A673 (cell line): ENCODE results near the gene PRDM16. TPM values are rescaled to one million over a fixed set of nuclear protein-coding genes. Genes with fewer than 3 reads are reported as not detected.

ENCODE experiments used
- BruUV-seq: library from RNA; stranded (reverse); fragments of 400-500 nt; replicated peaks from 2 replicates; lab custom pipeline; 2021; lab: Mats Ljungman, UMichigan
- CTCF ChIA-PET: fragments of 300-600 bp; sonication (Branson Sonifier 250); formaldehyde crosslinking; loops from one replicate; lab custom pipeline; 2022; ENCODE audit warnings: antibody characterized with exemption; lab: Charles Lee
- POLR2A ChIA-PET: fragments of 300-600 bp; sonication (Branson Sonifier 250); formaldehyde crosslinking; loops from one replicate; lab custom pipeline; 2022; ENCODE audit warnings: antibody characterized with exemption; ENCODE audit not compliant: low non-redundant PET; lab: Charles Lee
- DNase-seq: peaks from one replicate; pipeline ENCODE4 v3.0.0-alpha.2; 2015; ENCODE audit warnings: low spot score
- H3K27ac ChIP-seq: fragments of 200-600 bp; sonication (generic); 2 replicates; pipeline ENCODE4 v1.5.1; 2016; ENCODE audit warnings: mixed run types, low read depth, mild to moderate bottlenecking, mixed read lengths, antibody characterized with exemption, low read length; ENCODE audit not compliant: poor library complexity, severe bottlenecking
- H3K27me3 ChIP-seq: fragments of 200-600 bp; sonication (generic); replicated peaks from 2 replicates; pipeline ENCODE4 v1.6.1; 2017; ENCODE audit warnings: mixed run types, low read depth, mild to moderate bottlenecking, mixed read lengths, antibody characterized with exemption, low read length; ENCODE audit not compliant: insufficient read depth, poor library complexity
- H3K36me3 ChIP-seq: fragments of 200-600 bp; sonication (generic); 2 replicates; pipeline ENCODE4 v1.6.1; 2016; ENCODE audit warnings: mixed run types, mild to moderate bottlenecking, mixed read lengths, antibody characterized with exemption, low read length; ENCODE audit not compliant: insufficient read depth, poor library complexity, severe bottlenecking
- H3K4me1 ChIP-seq: fragments of 200-600 bp; sonication (generic); 2 replicates; pipeline ENCODE4 v1.6.1; 2017; ENCODE audit warnings: mixed run types, mild to moderate bottlenecking, mixed read lengths, antibody characterized with exemption, low read length; ENCODE audit not compliant: insufficient read depth, poor library complexity, severe bottlenecking
- H3K4me3 ChIP-seq: fragments of 200-600 bp; sonication (generic); 2 replicates; pipeline ENCODE4 v1.5.1; 2016; ENCODE audit warnings: low read depth, mixed run types, mild to moderate bottlenecking, mixed read lengths, low read length; ENCODE audit not compliant: poor library complexity, severe bottlenecking
- H3K9me3 ChIP-seq: fragments of 200-600 bp; sonication (generic); 2 replicates; pipeline ENCODE4 v1.6.1; 2016; ENCODE audit warnings: mixed run types, low read depth, mild to moderate bottlenecking, mixed read lengths, antibody characterized with exemption, low read length; ENCODE audit not compliant: poor library complexity, severe bottlenecking
- CTCF ChIP-seq: fragments of 300-800, 200-600 bp; sonication (generic); conservative IDR thresholded peaks from 2 replicates; pipeline ENCODE4 v1.5.1; 2017; ENCODE audit warnings: low read depth, mild to moderate bottlenecking, antibody characterized with exemption, low read length, moderate library complexity, mixed read lengths
- EZH2 ChIP-seq: fragments of 200-600 bp; sonication (generic); IDR thresholded peaks from 2 replicates; pipeline ENCODE4 v1.6.1; 2017; ENCODE audit warnings: borderline replicate concordance, low read depth, mild to moderate bottlenecking, mixed read lengths, antibody characterized with exemption, low read length; ENCODE audit not compliant: poor library complexity, severe bottlenecking
- intact Hi-C: fragments of 100-400 bp; cut with micrococcal nuclease; formaldehyde crosslinking; loops from one replicate; pipeline ENCODE4 v1.10.0; 2022; ENCODE audit not compliant: unreplicated experiment
- total RNA-seq: library from RNA; stranded (reverse); gene quantifications from 2 replicates; pipeline ENCODE4 v1.2.3, GENCODE V29; 2021

Gene PRDM16
- total RNA-seq, 1 experiment from 2014 or later: 0.49 TPM

GRCh38 chr1:3126756-3127678 is 58.0 kb downstream of the PRDM16 start:
- H3K4me1 ChIP-seq: no peaks in the 10 kb centered on the region
- H3K4me3 ChIP-seq: no peak overlapping the region
- no peaks in the 10 kb centered on the region for H3K9me3 ChIP-seq
- DNase-seq: no peak
- ChIA-PET CTCF (no interaction called here), POLR2A (no interaction called here)
- H3K27ac ChIP-seq: no peak overlapping the region
- H3K36me3 ChIP-seq: no peaks in the 10 kb centered on the region
- BruUV-seq: no TSS peak
- intact Hi-C loops: no loop called here
- H3K27me3 ChIP-seq: peaks cover 17% of the 10 kb centered on the region
- TF ChIP-seq EZH2 (no peak), CTCF (no peak)

DNA sequence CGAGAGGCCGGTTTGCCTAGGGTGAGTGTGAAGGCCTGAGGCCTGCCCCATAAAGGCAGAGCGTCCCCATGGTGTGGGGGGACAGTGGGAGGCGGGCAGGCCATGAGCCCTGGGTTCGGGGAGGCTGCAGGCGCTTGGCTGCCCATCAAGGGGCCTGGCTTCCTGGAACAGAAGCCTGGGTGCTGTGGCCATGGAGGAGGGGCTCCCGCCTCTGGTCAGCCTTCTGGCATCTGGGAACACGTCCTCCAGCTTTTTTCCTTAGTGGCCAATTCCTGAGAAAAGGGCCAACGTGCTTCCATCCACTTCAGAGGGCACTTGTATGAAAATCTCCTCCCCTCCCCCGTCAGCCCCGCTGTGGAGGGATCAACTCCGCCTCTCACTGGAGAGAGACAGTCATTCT is 58.7 kb downstream of the PRDM16 start:
- ChIA-PET CTCF (no interaction called here), POLR2A (no interaction called here)
- Histone ChIP-seq H3K4me3 (no peak overlapping the region), H3K36me3 (no peaks in the 10 kb centered on the region), H3K27ac (no peak overlapping the region), H3K27me3 (peaks cover 17% of the 10 kb centered on the region), H3K4me1 (no peaks in the 10 kb centered on the region), H3K9me3 (no peaks in the 10 kb centered on the region)
- no peak for TF ChIP-seq EZH2
- no peak for TF ChIP-seq CTCF
- intact Hi-C loops: no loop called here
- no TSS peak for BruUV-seq
- DNase-seq: no peak

DNA sequence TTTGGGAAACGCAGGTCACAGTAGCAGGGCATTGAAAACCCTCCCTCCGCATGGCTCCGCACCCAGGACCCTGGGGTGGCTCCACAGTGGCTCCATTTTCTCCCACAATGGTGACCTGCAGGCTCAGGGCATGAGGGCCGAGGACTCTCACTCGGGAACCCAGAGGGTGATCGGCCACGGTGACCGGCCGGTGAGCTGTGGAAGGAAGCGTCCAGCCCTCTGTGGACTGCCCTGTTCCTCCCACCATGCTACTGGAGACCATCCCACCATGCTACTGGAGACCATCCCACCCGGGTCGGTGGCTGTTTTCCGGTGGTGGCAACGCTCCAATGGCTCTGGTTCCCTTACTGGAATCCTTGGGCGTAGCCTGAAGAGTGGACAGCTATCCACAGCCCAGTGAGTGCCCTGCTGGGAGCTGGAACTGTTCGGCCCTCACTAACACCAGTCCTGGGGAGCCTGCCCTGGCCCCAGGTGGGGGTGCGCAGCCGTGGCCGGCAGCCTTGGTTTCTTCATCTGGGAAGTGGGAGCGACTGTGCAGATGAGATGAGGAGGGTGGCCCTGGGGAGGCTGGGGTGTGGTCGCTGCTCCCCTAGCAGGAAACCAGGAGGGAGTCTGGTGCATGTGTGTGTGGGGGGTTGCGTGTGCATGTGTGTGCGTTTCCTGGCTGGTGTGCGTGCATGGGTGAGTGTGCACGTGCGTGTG is 59.6 kb downstream of the PRDM16 start:
- intact Hi-C loops: no loop called here
- POLR2A ChIA-PET: no interaction called here

More for the DNA sequence above, 59.6 kb downstream of the PRDM16 start:
- no TSS peak for BruUV-seq
- DNase-seq: no peak
- Histone ChIP-seq H3K27me3 (peaks cover 18% of the 10 kb centered on the region), H3K36me3 (no peaks in the 10 kb centered on the region), H3K4me3 (no peak overlapping the region), H3K27ac (no peak overlapping the region), H3K9me3 (no peaks in the 10 kb centered on the region), H3K4me1 (no peaks in the 10 kb centered on the region)
- TF ChIP-seq EZH2 (no peak), CTCF (no peak)
- CTCF ChIA-PET: no interaction called here
